GM21423 (cell line): Measurements from ENCODE around the gene ADGRG3.

ENCODE experiments used
- ATAC-seq: cut with Tn5 transposase; IDR thresholded peaks from one replicate; pipeline ENCODE4 v1.9.1; 2021; ENCODE audit warnings: mild to moderate bottlenecking, moderate library complexity; ENCODE audit not compliant: unreplicated experiment

Gene ADGRG3

DNA sequence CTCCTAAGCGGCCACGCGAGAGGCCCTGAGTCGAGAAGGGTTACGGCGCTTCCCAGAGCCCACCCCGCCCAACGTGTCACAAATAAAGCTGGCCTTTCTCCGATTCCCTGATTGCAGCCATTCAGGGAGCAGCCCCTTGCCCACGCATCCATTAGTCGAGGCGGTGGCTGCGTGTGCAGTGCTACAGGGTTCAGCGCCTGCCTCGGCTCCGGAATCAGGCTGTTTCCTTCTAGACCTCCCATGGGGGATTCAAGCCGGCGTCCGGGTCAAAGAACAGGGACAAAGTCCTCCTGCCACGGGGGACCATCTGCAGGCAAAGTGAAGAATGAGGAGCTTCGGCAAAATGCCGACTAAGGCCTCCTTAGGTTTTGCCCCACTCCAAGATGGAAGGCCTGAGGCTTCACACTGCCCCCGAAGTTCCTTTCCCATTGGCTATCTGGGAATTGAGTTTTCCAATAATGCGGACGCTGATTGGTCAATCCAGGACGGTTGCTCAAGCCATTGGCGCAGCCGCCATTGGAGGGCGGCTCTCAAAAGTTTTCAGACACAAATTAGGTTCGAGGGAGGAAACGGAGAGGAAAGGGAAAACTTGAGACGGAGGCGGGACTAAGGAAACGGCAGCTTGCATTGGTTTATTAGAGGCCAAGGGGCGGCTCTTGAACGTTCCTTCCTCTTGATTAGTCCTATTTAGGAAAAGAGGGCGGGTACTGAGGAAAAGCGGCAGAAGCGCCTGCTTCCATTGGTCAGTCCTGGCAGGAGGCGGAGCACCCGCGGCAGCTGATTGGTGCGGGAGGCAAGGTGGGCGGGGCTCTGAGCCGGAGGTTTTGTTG, 67.0 kb downstream of the ADGRG3 start:
- peak; percentile 87 for ATAC-seq

DNA sequence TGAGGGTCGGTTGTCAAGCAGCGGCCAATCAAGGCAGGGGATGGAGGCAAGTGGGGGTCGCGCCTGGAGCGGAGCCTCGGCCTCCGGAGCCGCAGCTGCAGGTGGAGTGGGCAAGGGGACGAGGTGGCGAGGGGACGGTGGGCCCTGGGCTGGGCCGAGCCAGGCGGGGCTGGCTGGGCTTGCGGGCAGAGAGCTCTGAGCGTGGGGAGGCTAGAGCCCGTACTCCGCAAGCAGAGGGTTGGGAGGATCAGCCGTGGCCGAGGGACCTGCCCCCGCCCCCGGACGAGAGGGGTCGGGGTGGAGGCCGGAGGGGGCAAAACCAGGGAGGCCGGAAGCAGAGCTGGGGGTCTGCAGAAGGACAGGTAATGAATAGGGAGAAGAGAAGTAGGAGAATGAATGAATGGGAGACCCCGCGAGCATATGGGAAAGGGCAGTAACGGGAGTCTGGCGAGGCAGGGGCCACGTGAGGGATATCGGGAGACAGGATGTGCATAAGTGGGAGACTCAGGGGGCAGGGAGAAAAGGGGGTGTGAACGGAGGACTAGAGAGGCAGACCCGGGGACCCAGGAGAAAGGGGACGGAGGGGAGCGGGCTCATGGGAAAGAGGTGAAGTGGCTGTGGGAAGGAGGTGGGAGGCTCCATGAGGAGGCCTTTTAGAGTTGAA, 67.8 kb downstream of the ADGRG3 start, which contains the start of gene KATNB1:
KATNB1 (plus strand) TSS at position 16 of the 664 bp plus-strand sequence. CDS start 1,474 bp downstream, outside the sequence.
- no peak for ATAC-seq

DNA sequence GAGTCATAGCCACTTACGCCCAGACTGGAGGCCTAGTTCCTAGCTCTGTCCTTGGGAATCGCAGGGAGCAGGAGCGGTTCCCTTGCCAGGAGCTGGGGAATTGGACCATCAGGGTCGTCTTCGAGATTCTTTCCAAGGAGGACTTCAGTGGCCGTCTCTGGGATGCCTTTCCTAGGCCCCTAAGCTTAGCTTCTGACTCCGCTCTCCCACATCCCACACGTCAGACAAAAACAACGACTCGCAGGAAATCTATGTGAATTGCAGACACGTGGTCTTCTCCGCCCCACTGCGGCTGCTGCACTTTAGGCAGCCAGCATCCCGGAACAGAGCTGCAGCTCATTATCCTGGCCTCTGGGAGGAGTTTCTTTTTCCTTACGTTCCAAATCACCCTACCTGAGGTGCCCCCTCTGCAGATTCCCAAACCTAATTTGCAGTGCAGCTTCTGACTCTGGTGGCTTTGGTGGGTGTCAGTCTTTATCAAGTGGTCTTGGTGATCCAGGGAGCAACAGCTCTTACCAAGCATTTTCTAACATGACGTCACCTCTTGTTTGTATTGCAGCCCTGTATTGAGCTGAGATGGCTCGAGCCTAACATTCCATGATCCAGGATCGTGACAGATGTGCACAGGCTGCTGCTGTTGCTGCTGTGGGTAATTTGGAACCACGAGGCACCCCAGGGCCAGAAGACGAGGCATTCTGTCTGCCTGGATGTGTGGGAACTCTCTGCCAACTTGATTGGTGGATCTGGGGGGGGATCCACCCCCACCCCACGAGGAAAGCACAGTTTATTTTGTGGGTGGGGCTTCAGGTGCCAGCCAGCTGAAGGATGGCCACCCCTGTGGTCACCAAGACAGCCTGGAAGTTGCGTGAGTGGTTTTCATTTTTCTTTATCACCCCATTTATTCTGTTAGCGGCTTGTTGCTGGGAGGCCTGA, 68.6 kb downstream of the ADGRG3 start:
- ATAC-seq, result no peak

- no peak for ATAC-seq
Observed at GRCh38 chr16:57738844-57739243, 70.7 kb downstream of the ADGRG3 start.
